GM10266 (cell line): ENCODE measurements around the gene GLMP.

ENCODE experiments used
- DNase-seq: peaks from one replicate; pipeline ENCODE4 v3.0.0; 2012; ENCODE audit errors: extremely low spot score
- CTCF ChIP-seq: IDR thresholded peaks from 2 replicates; pipeline ENCODE4 v1.5.1; 2012; ENCODE audit warnings: mild to moderate bottlenecking, low read depth; ENCODE audit not compliant: control insufficient read depth, insufficient read depth; ENCODE audit errors: missing control alignments

Gene GLMP

GRCh38 chr1:156281693-156282478 is 13.6 kb downstream of the GLMP start:
- no peak for DNase-seq
- TF ChIP-seq CTCF: no peak

GRCh38 chr1:156281281-156281680 is 14.2 kb downstream of the GLMP start:
- peak; percentile 31 for TF ChIP-seq CTCF
- DNase-seq: peak; percentile 66

- DNase-seq: no peak
- TF ChIP-seq CTCF: no peak
These were observed 15.6 kb downstream of the GLMP start for GRCh38 chr1:156279837-156280236.

GRCh38 chr1:156276966-156277381 is 18.5 kb downstream of the GLMP start:
- TF ChIP-seq CTCF: no peak
- no peak for DNase-seq

- no peak for DNase-seq
- TF ChIP-seq CTCF: no peak
These were observed 18.9 kb downstream of the GLMP start for GRCh38 chr1:156276532-156276931.

GRCh38 chr1:156270314-156270713 is 25.2 kb downstream of the GLMP start:
- DNase-seq: no peak
- TF ChIP-seq CTCF: no peak

GRCh38 chr1:156268336-156268735 is 27.1 kb downstream of the GLMP start:
- TF ChIP-seq CTCF: no peak
- no peak for DNase-seq
